ENCODE results near the gene MPP7.

- no peak for TF ChIP-seq MAX (IDR thresholded peaks at IDR 0.05)
- no peak for TF ChIP-seq EP300 (IDR thresholded peaks at IDR 0.05; ENCODE audit: borderline replicate concordance)
- no peak for TF ChIP-seq CEBPB (IDR thresholded peaks at IDR 0.05)
- no peak for TF ChIP-seq YY1 (IDR thresholded peaks at IDR 0.05; ENCODE audit: low read depth)
- TF ChIP-seq EGR1 (IDR thresholded peaks at IDR 0.05) = no peak
- no peak for TF ChIP-seq USF1 (IDR thresholded peaks at IDR 0.05)
- TF ChIP-seq RAD21 (IDR thresholded peaks at IDR 0.05; ENCODE audit: low read depth) = no peak
- TF ChIP-seq TCF12 (IDR thresholded peaks at IDR 0.05; ENCODE audit: low read depth) = no peak
- TF ChIP-seq TAF1 (IDR thresholded peaks at IDR 0.05; ENCODE audit: low read depth) = no peak
- TF ChIP-seq FOXM1 (IDR thresholded peaks at IDR 0.05; ENCODE audit: borderline replicate concordance, low read depth) = no peak
- no peak for TF ChIP-seq REST (IDR thresholded peaks at IDR 0.05; ENCODE audit: low read depth)
- no peak for TF ChIP-seq CREB1 (IDR thresholded peaks at IDR 0.05; ENCODE audit: low read depth)
Observed at GRCh38 chr10:28331066-28331465, 28.2 kb upstream of the MPP7 start.

Measured in Ishikawa (cell line).